DND-41 (cell line): ENCODE results near the gene NEK9.

ENCODE experiments used
- EZH2 ChIP-seq: IDR thresholded peaks from 3 replicates; pipeline ENCODE4 v1.6.1; 2012; ENCODE audit warnings: borderline replicate concordance, low read depth, mild to moderate bottlenecking, moderate library complexity, low read length, inconsistent platforms; ENCODE audit not compliant: severe bottlenecking
- TF ChIP-seq, protein P1 (sequence below): IDR thresholded peaks from 2 replicates; pipeline ENCODE4 v1.5.1; 2012; ENCODE audit warnings: borderline replicate concordance, low read length, moderate library complexity, mild to moderate bottlenecking; ENCODE audit not compliant: poor library complexity, severe bottlenecking; ENCODE audit errors: extremely low read depth

DNA sequence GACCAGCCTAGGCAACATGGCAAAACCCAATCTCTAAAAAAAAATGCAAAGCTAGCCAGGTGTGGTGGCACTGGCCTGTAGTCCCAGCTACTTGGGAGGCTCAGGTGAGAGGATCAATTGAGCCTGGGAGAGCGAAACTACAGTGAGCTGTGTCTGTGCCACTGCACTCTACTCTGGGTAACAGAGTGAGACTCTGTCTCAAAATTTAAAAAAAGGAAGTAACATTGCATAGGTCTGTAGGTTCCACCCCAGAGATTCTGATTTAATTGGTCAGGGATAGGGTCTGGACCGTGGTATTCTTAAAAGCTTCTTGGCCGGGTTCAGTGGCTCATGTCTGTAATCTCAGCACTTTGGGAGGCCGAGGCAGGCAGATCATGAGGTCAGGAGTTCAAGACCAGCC lies 31.2 kb downstream of the NEK9 start:
- TF ChIP-seq, protein P1, sequence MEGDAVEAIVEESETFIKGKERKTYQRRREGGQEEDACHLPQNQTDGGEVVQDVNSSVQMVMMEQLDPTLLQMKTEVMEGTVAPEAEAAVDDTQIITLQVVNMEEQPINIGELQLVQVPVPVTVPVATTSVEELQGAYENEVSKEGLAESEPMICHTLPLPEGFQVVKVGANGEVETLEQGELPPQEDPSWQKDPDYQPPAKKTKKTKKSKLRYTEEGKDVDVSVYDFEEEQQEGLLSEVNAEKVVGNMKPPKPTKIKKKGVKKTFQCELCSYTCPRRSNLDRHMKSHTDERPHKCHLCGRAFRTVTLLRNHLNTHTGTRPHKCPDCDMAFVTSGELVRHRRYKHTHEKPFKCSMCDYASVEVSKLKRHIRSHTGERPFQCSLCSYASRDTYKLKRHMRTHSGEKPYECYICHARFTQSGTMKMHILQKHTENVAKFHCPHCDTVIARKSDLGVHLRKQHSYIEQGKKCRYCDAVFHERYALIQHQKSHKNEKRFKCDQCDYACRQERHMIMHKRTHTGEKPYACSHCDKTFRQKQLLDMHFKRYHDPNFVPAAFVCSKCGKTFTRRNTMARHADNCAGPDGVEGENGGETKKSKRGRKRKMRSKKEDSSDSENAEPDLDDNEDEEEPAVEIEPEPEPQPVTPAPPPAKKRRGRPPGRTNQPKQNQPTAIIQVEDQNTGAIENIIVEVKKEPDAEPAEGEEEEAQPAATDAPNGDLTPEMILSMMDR, result no peak
- TF ChIP-seq EZH2, result no peak
